Measurements from ENCODE around the gene MTREX.

Gene MTREX

GRCh38 chr5:55290991-55291390 lies 16.8 kb upstream of the MTREX start:
- TF ChIP-seq CTCF (IDR thresholded peaks at IDR 0.05; ENCODE audit: extremely low read depth, insufficient read depth, missing control alignments): no peak
- in situ Hi-C loops (cut with MboI; ENCODE audit: low pct_unique_long_range_greater_than_20kb, low sequenced_read_pairs, unreplicated experiment): no loop called here

DNA sequence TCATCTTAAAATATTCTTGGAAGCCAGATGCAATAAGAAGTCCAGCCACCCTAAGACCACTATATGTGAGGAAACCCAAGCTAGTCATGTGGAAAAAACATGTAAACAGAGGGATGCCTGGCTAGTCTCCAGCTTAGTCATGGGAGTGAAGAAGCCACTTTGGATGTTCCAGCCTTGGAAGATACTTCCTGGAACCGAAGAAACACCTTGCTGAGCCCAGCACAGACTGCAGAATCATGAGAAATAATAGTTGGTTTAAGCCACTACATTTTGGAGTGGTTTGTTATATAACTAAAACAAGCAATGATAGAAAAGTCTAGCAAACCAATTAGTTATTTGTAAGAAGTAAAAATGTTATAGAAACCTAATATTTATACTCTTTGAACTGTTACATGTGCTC lies 12.9 kb upstream of the MTREX start:
- TF ChIP-seq CTCF (IDR thresholded peaks at IDR 0.05; ENCODE audit: extremely low read depth, insufficient read depth, missing control alignments): no peak
- in situ Hi-C loops (cut with MboI; ENCODE audit: low pct_unique_long_range_greater_than_20kb, low sequenced_read_pairs, unreplicated experiment): no loop called here
- no peak for DNase-seq (ENCODE audit: low spot score)

More at GRCh38 chr5:55290991-55291390, 16.8 kb upstream of the MTREX start:
- no peak for DNase-seq (ENCODE audit: low spot score)

GRCh38 chr5:55300890-55301289 lies 6.9 kb upstream of the MTREX start:
- no peak for TF ChIP-seq CTCF (IDR thresholded peaks at IDR 0.05; ENCODE audit: extremely low read depth, insufficient read depth, missing control alignments)
- in situ Hi-C loops (cut with MboI; ENCODE audit: low pct_unique_long_range_greater_than_20kb, low sequenced_read_pairs, unreplicated experiment): no loop called here
- no peak for DNase-seq (ENCODE audit: low spot score)

GRCh38 chr5:55303238-55303690 lies 4.5 kb upstream of the MTREX start:
- in situ Hi-C loops (cut with MboI; ENCODE audit: low pct_unique_long_range_greater_than_20kb, low sequenced_read_pairs, unreplicated experiment): no loop called here
- TF ChIP-seq CTCF (IDR thresholded peaks at IDR 0.05; ENCODE audit: extremely low read depth, insufficient read depth, missing control alignments): no peak
- DNase-seq (ENCODE audit: low spot score): no peak

GRCh38 chr5:55304584-55304983 lies 3.2 kb upstream of the MTREX start:
- DNase-seq (ENCODE audit: low spot score): no peak
- no peak for TF ChIP-seq CTCF (IDR thresholded peaks at IDR 0.05; ENCODE audit: extremely low read depth, insufficient read depth, missing control alignments)
- in situ Hi-C loops (cut with MboI; ENCODE audit: low pct_unique_long_range_greater_than_20kb, low sequenced_read_pairs, unreplicated experiment): no loop called here

DNA sequence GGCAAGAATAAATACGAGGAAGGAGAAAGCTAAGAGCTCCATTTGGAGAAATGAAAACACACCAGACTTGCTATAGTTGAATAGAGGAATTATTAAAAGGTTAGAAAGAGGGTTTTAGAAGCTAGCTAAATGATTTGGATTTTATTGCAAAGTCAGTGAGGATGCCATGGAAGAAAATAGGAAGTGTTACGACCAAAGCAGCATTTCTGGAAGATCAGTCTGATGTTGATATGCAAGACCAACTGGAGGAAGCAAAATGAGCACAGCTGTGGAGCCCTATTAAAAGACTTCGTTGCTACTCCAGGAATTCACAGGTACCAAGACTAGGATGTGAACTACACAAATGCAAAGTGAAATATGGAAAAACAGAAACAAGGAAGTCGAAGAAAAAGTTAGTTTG lies 2.4 kb upstream of the MTREX start:
- in situ Hi-C loops (cut with MboI; ENCODE audit: low pct_unique_long_range_greater_than_20kb, low sequenced_read_pairs, unreplicated experiment): no loop called here
- no peak for TF ChIP-seq CTCF (IDR thresholded peaks at IDR 0.05; ENCODE audit: extremely low read depth, insufficient read depth, missing control alignments)
- no peak for DNase-seq (ENCODE audit: low spot score)

Data from GM13977 (cell line).